Measurements from ENCODE around the gene ADGRB2.

Gene ADGRB2

DNA sequence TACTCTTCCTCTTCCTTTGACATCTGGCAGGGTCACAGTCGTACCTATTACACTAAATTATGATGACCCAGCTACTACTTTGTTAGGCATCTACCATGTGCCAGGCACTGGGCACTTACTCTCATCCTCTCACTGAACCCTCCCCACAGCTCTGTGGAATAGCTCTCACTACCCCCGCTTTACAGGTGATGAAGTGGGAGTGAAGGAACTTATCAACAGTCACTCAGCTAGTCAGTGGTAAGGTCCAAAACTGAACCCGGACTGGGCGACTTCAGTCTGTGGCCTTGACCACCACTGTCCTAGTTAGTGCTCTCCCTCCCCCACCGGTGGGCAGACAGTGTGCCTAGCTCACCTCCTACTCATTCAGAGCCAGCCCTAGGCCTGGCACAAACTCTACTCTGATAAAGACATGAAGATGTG, 12.3 kb downstream of the ADGRB2 start:
- no peak for DNase-seq (ENCODE audit: low read depth)
- TF ChIP-seq, protein P1, sequence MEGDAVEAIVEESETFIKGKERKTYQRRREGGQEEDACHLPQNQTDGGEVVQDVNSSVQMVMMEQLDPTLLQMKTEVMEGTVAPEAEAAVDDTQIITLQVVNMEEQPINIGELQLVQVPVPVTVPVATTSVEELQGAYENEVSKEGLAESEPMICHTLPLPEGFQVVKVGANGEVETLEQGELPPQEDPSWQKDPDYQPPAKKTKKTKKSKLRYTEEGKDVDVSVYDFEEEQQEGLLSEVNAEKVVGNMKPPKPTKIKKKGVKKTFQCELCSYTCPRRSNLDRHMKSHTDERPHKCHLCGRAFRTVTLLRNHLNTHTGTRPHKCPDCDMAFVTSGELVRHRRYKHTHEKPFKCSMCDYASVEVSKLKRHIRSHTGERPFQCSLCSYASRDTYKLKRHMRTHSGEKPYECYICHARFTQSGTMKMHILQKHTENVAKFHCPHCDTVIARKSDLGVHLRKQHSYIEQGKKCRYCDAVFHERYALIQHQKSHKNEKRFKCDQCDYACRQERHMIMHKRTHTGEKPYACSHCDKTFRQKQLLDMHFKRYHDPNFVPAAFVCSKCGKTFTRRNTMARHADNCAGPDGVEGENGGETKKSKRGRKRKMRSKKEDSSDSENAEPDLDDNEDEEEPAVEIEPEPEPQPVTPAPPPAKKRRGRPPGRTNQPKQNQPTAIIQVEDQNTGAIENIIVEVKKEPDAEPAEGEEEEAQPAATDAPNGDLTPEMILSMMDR (conservative IDR thresholded peaks at IDR 0.05; ENCODE audit: low read depth, low read length) = no peak

DNA sequence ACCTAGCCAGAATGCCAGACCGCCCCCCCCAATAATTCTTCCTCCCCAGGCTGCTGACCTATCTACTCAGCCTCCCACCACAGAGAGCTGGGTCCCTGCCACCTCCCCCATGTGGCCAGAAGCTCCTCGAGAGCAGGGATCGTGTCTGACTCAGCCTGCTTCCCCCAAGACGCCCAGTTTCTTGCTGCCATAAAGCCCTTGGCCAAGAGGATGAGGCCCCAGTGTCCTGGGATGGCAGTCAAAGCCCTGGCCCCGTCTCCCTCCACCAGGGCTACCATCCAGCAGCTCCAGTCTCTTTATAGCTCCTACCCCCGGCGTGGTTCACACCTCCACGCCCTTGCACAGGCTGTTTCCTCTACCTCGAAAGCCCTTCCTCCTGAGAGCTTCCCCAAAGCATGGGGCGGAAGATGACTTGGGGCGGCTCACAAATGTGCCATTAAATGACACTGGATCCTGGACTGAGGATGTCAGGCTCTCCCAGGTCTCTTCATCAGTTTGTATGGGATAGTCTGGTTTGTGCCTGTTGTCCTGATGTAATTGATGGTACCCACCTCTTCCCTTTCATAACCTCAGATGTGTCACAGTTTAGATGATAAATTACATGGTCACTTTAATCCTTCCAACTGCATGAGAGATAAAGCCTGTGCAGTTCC, 13.2 kb downstream of the ADGRB2 start:
- DNase-seq (ENCODE audit: low read depth) = peak; percentile 63
- TF ChIP-seq, protein P1 (conservative IDR thresholded peaks at IDR 0.05; ENCODE audit: low read depth, low read length) = peak; percentile 6
- H3K4me3 ChIP-seq (ENCODE audit: low read depth, low read length) = no peak overlapping the region

More for the DNA sequence above, 12.3 kb downstream of the ADGRB2 start:
- H3K4me3 ChIP-seq (ENCODE audit: low read depth, low read length) = no peak overlapping the region

DNA sequence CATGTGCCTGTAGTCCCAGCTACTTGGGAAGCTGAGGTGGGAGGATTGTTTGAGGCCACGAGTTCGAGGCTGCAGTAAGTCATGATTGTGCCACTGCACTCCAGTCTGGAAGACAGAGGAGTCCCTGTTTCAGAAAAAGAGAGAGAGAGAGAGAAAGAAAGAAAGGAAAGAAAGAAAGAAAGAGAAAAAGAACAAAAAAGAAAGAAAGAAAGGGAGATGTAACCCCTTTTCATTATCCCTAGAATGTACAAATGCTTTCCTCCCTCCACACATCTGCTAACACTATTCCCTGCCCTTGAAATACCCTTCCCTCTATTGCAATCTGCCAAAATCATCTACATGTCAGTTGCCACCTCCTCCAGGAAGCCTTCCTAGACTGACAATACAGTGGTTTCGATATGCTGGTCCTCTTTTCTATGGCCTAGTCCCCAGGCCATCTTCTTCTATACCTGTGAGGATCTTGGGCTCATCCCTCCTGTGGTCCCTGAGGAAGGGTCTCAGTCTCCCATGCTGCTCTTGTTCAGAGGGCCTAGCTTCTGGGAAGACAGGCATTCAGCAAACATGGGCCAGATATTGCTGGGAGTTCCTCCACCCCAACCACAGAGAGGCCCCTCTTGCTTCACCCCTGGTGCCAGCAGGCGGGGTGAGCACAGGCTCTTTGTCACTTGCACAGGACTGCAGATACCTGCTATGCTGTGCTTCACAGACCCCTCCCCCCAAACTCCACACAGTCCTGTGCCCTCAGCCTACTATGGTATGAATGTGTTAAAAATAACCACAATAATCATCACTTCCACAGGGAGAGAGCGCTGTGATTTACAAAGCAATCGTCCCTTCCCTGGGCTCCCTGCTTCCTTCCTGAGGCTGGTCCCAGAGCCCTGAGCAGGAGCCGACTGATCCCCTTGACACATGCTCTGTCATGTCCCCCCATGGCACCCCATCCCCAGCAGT, 14.1 kb downstream of the ADGRB2 start:
- H3K4me3 ChIP-seq (ENCODE audit: low read depth, low read length) = no peak overlapping the region
- DNase-seq (ENCODE audit: low read depth) = no peak
- TF ChIP-seq, protein P1 (conservative IDR thresholded peaks at IDR 0.05; ENCODE audit: low read depth, low read length) = no peak

DNA sequence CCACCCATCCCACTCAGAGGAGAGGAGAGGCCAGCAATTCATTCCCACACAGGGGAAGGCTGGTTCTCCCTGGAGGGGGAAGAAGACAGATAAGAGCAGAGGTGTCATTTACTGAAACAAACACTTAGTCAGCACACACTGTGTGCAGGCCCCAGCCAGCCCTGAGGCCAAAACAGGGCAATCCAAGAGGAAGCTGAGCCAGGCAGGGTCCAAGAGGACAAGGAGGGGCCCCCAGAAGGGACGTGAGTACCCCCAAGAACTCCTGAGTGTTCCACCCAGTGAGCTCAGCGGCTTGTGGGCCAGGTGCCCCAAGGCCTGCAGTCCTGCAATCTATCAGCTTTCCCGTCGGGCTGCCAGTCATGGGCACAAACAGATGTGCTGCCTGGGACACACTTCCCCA, 15.8 kb downstream of the ADGRB2 start:
- no peak for DNase-seq (ENCODE audit: low read depth)
- H3K4me3 ChIP-seq (ENCODE audit: low read depth, low read length) = no peak overlapping the region
- TF ChIP-seq, protein P1 (conservative IDR thresholded peaks at IDR 0.05; ENCODE audit: low read depth, low read length) = no peak

DNA sequence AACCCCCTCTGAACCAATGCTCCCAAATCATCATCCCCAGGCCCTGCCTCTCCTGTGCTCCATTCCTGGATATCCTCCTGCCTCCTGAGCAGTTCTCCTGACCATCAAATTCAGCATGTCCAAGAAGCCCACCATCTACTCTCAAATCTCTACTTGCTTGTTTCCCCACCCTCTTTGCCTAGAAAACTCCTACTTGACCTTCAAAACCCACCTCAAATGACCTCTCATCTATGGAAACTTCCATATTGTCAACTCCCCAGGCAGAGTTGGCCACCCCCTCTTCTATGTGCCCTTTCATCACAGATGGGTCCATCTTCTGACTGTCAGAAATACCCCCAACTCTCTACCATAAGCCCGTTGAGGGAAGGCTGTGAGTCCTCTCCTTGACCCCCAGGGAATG, 16.8 kb downstream of the ADGRB2 start:
- DNase-seq (ENCODE audit: low read depth) = no peak
- no peak overlapping the region for H3K4me3 ChIP-seq (ENCODE audit: low read depth, low read length)
- TF ChIP-seq, protein P1 (conservative IDR thresholded peaks at IDR 0.05; ENCODE audit: low read depth, low read length) = no peak

DNA sequence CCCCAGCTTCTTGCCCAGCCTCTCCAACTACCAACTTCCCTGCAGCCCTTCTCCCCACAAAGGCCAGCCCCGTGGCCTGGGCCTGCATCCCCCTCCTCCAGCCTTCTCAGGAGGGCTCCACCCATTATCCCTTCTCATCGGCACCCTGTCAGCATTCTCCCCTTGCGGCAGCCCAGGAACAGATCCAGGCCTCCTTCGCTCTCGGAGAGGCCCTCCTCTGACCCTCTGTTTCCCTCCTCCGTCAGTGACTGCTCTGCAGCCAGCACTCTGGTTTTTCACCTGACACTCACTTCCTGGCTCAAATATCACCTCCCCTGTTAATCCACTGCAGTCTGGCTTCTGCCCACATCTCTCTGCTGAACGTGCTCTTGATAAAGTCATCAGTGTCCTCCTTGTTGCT, 17.5 kb downstream of the ADGRB2 start:
- TF ChIP-seq, protein P1 (conservative IDR thresholded peaks at IDR 0.05; ENCODE audit: low read depth, low read length) = no peak
- H3K4me3 ChIP-seq (ENCODE audit: low read depth, low read length) = no peak overlapping the region
- DNase-seq (ENCODE audit: low read depth) = no peak
